ENCODE results near the gene VSIR.

Gene VSIR

DNA sequence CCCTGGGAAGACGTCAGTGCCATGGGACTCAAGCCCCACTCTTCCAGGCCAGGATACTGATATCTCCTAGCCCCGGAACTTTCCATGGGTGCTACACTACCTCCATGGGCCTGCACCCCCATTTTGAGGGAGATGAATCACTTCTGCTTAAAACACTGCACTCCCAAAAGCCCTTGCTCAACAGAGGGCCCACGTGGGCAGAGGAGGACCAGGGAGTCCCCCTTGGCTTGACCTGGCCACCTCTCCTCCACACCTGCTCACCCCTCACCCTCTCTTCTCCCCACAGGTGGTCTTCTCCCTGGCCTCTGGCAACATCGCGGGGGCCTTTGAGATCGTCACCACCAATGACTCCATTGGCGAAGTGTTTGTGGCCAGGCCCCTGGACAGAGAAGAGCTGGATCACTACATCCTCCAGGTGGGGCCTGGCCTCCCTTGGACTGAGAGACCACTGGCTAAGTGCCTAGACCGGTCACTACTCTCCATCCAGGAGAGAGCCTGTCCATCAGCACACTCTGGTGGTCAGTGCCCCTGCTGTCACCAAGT lies 33.9 kb downstream of the VSIR start:
- TF ChIP-seq SIN3A (IDR thresholded peaks at IDR 0.05; ENCODE audit: borderline replicate concordance, insufficient read depth, low read length) = no peak
- no peak for TF ChIP-seq FOXP2 (optimal IDR thresholded peaks at IDR 0.05; ENCODE audit: borderline replicate concordance, extremely low read depth, extremely low read length, insufficient read depth)
- no peak for TF ChIP-seq REST (IDR thresholded peaks at IDR 0.05; ENCODE audit: insufficient read depth in 1 of 2, low read depth in 2 of 2, low read length in 2 of 2)
- TF ChIP-seq TAF1 (IDR thresholded peaks at IDR 0.05; ENCODE audit: borderline replicate concordance, insufficient read depth, low read length) = no peak
- no peak for TF ChIP-seq POLR2AphosphoS5 (IDR thresholded peaks at IDR 0.05; ENCODE audit: low read depth, low read length)

DNA sequence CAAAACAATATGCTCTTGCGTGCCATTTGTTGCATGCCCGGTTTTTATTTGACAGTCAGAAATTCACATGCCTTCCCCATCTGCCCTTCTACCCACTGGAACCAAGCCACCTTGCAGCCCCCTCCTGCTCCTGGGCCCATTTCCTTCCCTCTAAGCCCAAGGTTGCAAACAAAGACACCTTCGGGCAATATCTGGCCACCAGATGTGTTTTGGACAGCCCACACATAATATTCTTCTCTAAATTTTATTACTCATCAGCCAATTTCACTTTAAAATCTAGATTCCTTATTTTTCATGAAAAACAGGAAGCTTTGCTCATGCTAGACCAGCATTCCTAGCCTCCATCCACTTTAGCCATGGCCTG lies 35.5 kb downstream of the VSIR start:
- TF ChIP-seq REST (IDR thresholded peaks at IDR 0.05; ENCODE audit: insufficient read depth in 1 of 2, low read depth in 2 of 2, low read length in 2 of 2) = no peak
- no peak for TF ChIP-seq TAF1 (IDR thresholded peaks at IDR 0.05; ENCODE audit: borderline replicate concordance, insufficient read depth, low read length)
- no peak for TF ChIP-seq FOXP2 (optimal IDR thresholded peaks at IDR 0.05; ENCODE audit: borderline replicate concordance, extremely low read depth, extremely low read length, insufficient read depth)
- TF ChIP-seq SIN3A (IDR thresholded peaks at IDR 0.05; ENCODE audit: borderline replicate concordance, insufficient read depth, low read length) = no peak
- TF ChIP-seq POLR2AphosphoS5 (IDR thresholded peaks at IDR 0.05; ENCODE audit: low read depth, low read length) = no peak

DNA sequence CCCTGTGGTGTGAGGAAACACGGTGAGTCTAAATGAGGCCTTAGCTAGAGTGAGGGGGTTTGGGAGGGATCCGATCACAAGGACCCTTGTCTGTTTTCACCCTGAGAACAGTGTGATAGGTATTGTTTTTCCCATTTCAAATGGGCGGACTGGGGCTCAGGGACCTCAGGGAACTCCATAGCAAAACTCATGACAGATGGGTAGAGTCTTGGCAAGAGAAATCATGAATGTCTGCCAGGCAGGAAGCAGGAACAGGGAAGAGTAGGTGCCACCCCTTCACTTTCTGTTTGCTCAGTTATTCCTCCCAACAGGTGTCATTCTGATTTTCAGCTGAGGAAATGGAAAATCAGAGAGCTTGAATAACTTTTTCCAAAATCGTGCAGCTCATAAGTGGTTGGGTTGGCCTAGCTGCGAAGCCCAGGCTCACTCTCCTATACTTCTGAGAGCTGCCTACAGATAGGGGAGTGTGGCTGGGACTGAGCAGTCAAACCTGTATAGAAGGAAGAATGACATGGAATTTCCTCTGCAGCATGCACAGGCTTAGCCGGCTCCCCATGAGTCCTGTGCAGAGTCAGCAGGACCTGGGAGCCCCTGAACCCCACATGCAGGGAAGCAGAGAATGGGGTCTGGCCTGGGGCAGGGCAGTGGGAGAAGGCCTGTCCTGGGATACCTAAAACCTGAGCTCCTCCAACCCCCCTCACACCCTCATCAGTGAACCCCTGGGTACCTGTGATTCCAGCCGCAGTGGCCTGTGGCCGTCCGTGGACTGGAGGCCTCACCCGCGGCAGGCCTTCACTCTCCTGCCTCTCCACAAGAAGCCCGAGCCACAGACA lies 36.1 kb downstream of the VSIR start:
- TF ChIP-seq SIN3A (IDR thresholded peaks at IDR 0.05; ENCODE audit: borderline replicate concordance, insufficient read depth, low read length) (no peak), POLR2AphosphoS5 (IDR thresholded peaks at IDR 0.05; ENCODE audit: low read depth, low read length) (no peak), TAF1 (IDR thresholded peaks at IDR 0.05; ENCODE audit: borderline replicate concordance, insufficient read depth, low read length) (no peak), REST (IDR thresholded peaks at IDR 0.05; ENCODE audit: insufficient read depth in 1 of 2, low read depth in 2 of 2, low read length in 2 of 2) (no peak), FOXP2 (optimal IDR thresholded peaks at IDR 0.05; ENCODE audit: borderline replicate concordance, extremely low read depth, extremely low read length, insufficient read depth) (no peak)

DNA sequence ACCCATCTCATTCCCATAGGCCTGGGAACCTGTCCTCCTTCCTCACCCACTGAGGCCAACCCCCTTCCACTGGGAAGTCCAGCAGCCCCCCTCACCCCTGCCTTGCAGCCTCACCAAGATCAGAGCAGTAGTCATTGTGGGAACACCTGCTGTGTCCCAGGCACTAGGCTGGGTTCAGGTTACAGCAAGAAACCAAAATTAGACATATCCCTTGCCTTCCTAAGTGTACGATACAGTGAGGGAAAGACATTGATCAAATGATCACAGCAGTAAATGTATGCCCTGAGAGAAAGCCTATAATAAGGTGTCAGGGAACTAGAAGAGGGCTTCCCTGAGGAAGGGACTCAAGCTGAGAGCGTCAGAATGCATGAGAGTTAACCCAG lies 36.8 kb downstream of the VSIR start:
- TF ChIP-seq REST (IDR thresholded peaks at IDR 0.05; ENCODE audit: insufficient read depth in 1 of 2, low read depth in 2 of 2, low read length in 2 of 2) = no peak

Measured in PFSK-1 (cell line).